H9 (cell line): ENCODE results near the gene WLS. TPM values are rescaled to one million over a fixed set of nuclear protein-coding genes. Genes with fewer than 3 reads are reported as not detected.
A peak's percentile ranks its signal among the peaks of the same experiment; 100 is the strongest.

Source experiments
- DNase-seq: peaks from one replicate; pipeline ENCODE4 v3.0.0-alpha.2; 2017
- H2AFZ ChIP-seq: one replicate; pipeline ENCODE4 v1.6.1; 2013; ENCODE audit warnings: mild to moderate bottlenecking, low read length, control low read depth, moderate library complexity
- H2AK5ac ChIP-seq: 2 replicates; pipeline ENCODE4 v1.6.1; 2013; ENCODE audit warnings: low read length, control low read depth, mixed read lengths; ENCODE audit not compliant: insufficient read length
- H2BK120ac ChIP-seq: one replicate; pipeline ENCODE4 v1.6.1; 2013; ENCODE audit warnings: low read depth, mild to moderate bottlenecking, low read length, control low read depth, inconsistent platforms; ENCODE audit not compliant: poor library complexity, severe bottlenecking
- H2BK12ac ChIP-seq: 2 replicates; pipeline ENCODE4 v1.6.1; 2013; ENCODE audit warnings: low read length, control low read depth, mixed read lengths, low read depth; ENCODE audit not compliant: insufficient read length
- H2BK15ac ChIP-seq: 2 replicates; pipeline ENCODE4 v1.6.1; 2013; ENCODE audit warnings: low read depth, low read length, control low read depth
- H2BK20ac ChIP-seq: one replicate; pipeline ENCODE4 v1.6.1; 2013; ENCODE audit warnings: low read depth, mild to moderate bottlenecking, low read length, control low read depth, inconsistent platforms; ENCODE audit not compliant: poor library complexity, severe bottlenecking
- H2BK5ac ChIP-seq: 2 replicates; pipeline ENCODE4 v1.6.1; 2013; ENCODE audit warnings: low read length, control low read depth, mixed read lengths; ENCODE audit not compliant: insufficient read length
- H3K14ac ChIP-seq: 2 replicates; pipeline ENCODE4 v1.6.1; 2013; ENCODE audit warnings: low read length, control low read depth; ENCODE audit not compliant: insufficient read depth
- H3K18ac ChIP-seq: 2 replicates; pipeline ENCODE4 v1.6.1; 2013; ENCODE audit warnings: low read depth, mild to moderate bottlenecking, mixed read lengths, low read length, control low read depth; ENCODE audit not compliant: insufficient read length
- H3K23ac ChIP-seq: 2 replicates; pipeline ENCODE4 v1.6.1; 2013; ENCODE audit warnings: low read length, control low read depth, mixed read lengths, low read depth; ENCODE audit not compliant: insufficient read length
- H3K23me2 ChIP-seq: 2 replicates; pipeline ENCODE4 v1.6.1; 2013; ENCODE audit warnings: low read depth, mild to moderate bottlenecking, mixed read lengths, low read length, control low read depth; ENCODE audit not compliant: insufficient read length, poor library complexity, severe bottlenecking
- H3K27ac ChIP-seq: 2 replicates; pipeline ENCODE4 v1.5.1; 2013; ENCODE audit warnings: low read length, control low read depth, mixed read lengths, low read depth; ENCODE audit not compliant: insufficient read length
- H3K27me3 ChIP-seq: 2 replicates; pipeline ENCODE4 v1.6.1; 2013; ENCODE audit warnings: low read length, control low read depth, inconsistent platforms; ENCODE audit not compliant: insufficient read depth
- H3K4ac ChIP-seq: 2 replicates; pipeline ENCODE4 v1.6.1; 2013; ENCODE audit warnings: low read depth, mild to moderate bottlenecking, control low read depth, inconsistent platforms, low read length, moderate library complexity
- H3K4me1 ChIP-seq: 2 replicates; pipeline ENCODE4 v1.6.1; 2013; ENCODE audit warnings: low read length, control low read depth, inconsistent platforms; ENCODE audit not compliant: insufficient read depth
- H3K4me2 ChIP-seq: 2 replicates; pipeline ENCODE4 v1.6.1; 2013; ENCODE audit warnings: low read length, control low read depth, mixed read lengths; ENCODE audit not compliant: insufficient read length, insufficient read depth
- H3K56ac ChIP-seq: 2 replicates; pipeline ENCODE4 v1.6.1; 2013; ENCODE audit warnings: low read depth, mild to moderate bottlenecking, mixed read lengths, low read length, control low read depth; ENCODE audit not compliant: insufficient read length
- H3K79me1 ChIP-seq: 2 replicates; pipeline ENCODE4 v1.6.1; 2013; ENCODE audit warnings: low read depth, mild to moderate bottlenecking, moderate library complexity, low read length, control low read depth, inconsistent platforms; ENCODE audit not compliant: insufficient read depth, poor library complexity, severe bottlenecking
- H3K79me2 ChIP-seq: 2 replicates; pipeline ENCODE4 v1.6.1; 2013; ENCODE audit warnings: low read length, control low read depth, inconsistent platforms; ENCODE audit not compliant: insufficient read depth
- H3K9ac ChIP-seq: 2 replicates; pipeline ENCODE4 v1.6.1; 2013; ENCODE audit warnings: low read length, control low read depth, mixed read lengths; ENCODE audit not compliant: insufficient read length; ENCODE audit errors: extremely low read depth
- H3K9me3 ChIP-seq: one replicate; pipeline ENCODE4 v1.6.1; 2013; ENCODE audit warnings: low read depth, low read length, inconsistent platforms; ENCODE audit not compliant: control insufficient read depth
- H3T11ph ChIP-seq: one replicate; pipeline ENCODE4 v1.6.1; 2013; ENCODE audit warnings: mild to moderate bottlenecking, low read length, control low read depth, inconsistent platforms
- H4K20me1 ChIP-seq: one replicate; pipeline ENCODE4 v1.6.1; 2013; ENCODE audit not compliant: control insufficient read depth, insufficient read length, insufficient read depth
- H4K5ac ChIP-seq: 2 replicates; pipeline ENCODE4 v1.6.1; 2013; ENCODE audit warnings: low read depth, mild to moderate bottlenecking, mixed read lengths, low read length, control low read depth; ENCODE audit not compliant: insufficient read length
- H4K8ac ChIP-seq: replicated peaks from 2 replicates; pipeline ENCODE4 v1.6.1; 2013; ENCODE audit warnings: low read length, control low read depth, mixed read lengths, low read depth; ENCODE audit not compliant: insufficient read length
- H4K91ac ChIP-seq: 2 replicates; pipeline ENCODE4 v1.6.1; 2013; ENCODE audit warnings: low read depth, mild to moderate bottlenecking, moderate library complexity, mixed read lengths, low read length, control low read depth; ENCODE audit not compliant: insufficient read length
- H3K27ac Mint-ChIP-seq, 3 experiments: 2 replicates in 2 of 3; 3 replicates in 1 of 3; pipeline ENCODE4 v1.8.0; 2020 to 2021; ENCODE audit warnings: mixed read lengths in 3 of 3, mild to moderate bottlenecking in 1 of 3, moderate library complexity in 1 of 3
- H3K27me3 Mint-ChIP-seq: 2 replicates; pipeline ENCODE4 v1.8.0; 2021; ENCODE audit warnings: low read depth, mild to moderate bottlenecking, moderate library complexity, mixed read lengths
- H3K36me3 Mint-ChIP-seq, 3 experiments: 2 replicates in 2 of 3; 3 replicates in 1 of 3; pipeline ENCODE4 v1.8.0; 2020 to 2021; ENCODE audit warnings: low read depth in 3 of 3, mixed read lengths in 3 of 3; ENCODE audit not compliant: insufficient read depth in 1 of 3
- H3K4me1 Mint-ChIP-seq, 2 experiments: 2 replicates each; pipeline ENCODE4 v1.8.0; 2020; ENCODE audit warnings: mixed read lengths in 2 of 2
- H3K4me3 Mint-ChIP-seq, 2 experiments: 2 replicates in 1 of 2; 3 replicates in 1 of 2; pipeline ENCODE4 v1.8.0; 2020 to 2021; ENCODE audit warnings: mild to moderate bottlenecking in 2 of 2, mixed read lengths in 2 of 2, moderate library complexity in 1 of 2
- H3K9me3 Mint-ChIP-seq, 2 experiments: 2 replicates in 1 of 2; 3 replicates in 1 of 2; pipeline ENCODE4 v1.8.0; 2020; ENCODE audit warnings: mild to moderate bottlenecking in 2 of 2, mixed read lengths in 2 of 2, moderate library complexity in 1 of 2
- WGBS: extraction: QIAGEN DNeasy Blood & Tissue Kit; methylation state at CpG from one replicate; pipeline ENCODE4 v1.1.7; 2013; ENCODE audit warnings: missing lambda C conversion rate, low lambda C conversion rate, mixed read lengths; ENCODE audit not compliant: insufficient read length; ENCODE audit errors: extremely low coverage; 5-methylcytosine and 5-hydroxymethylcytosine counted together
- total RNA-seq: library from RNA; stranded (reverse); gene quantifications from 2 replicates; pipeline ENCODE4 v1.2.1, GENCODE V29; 2021
- TF ChIP-seq, protein P1 (sequence below): fragments of 200-600 bp; sonication (generic); conservative IDR thresholded peaks from 3 replicates; pipeline ENCODE4 v1.8.0; 2021; ENCODE audit warnings: antibody characterized with exemption, mild to moderate bottlenecking

Gene WLS
- total RNA-seq, 1 experiment from 2014 or later = 0.94 TPM

DNA sequence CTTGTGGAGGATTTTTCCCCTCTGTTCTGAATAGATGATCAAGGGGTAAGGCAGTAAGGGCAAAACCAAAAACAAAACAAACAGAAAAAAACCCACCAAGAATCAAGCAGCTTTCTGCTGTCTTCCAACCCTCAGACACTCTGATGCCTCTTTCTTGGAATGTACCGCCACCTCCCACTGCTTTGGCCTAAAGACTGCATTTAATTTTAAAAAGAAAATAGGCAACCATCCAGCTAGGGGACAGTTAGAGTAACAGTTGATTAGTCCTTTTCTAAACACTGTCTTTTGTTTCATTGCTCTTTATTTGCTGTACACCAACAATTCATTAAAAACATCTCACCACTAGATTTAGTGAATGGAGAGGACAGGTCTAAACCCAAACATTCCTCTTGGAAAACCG lies 21.5 kb downstream of the WLS start:
- Histone ChIP-seq H2BK120ac (no peak overlapping the region), H2AK5ac (no peak overlapping the region), H3K27ac (no peak overlapping the region), H3K18ac (no peak overlapping the region), H3K4me1 (no peaks in the 10 kb centered on the region), H3K23me2 (no peaks in the 10 kb centered on the region), H3K9me3 (no peaks in the 10 kb centered on the region), H3K14ac (no peak overlapping the region), H3K79me1 (no peaks in the 10 kb centered on the region), H4K91ac (no peak overlapping the region), H2BK20ac (no peak overlapping the region), H3K9ac (no peak overlapping the region), H4K5ac (no peak overlapping the region), H3T11ph (no peak overlapping the region), H3K79me2 (no peaks in the 10 kb centered on the region), H3K4ac (no peak overlapping the region), H2AFZ (no peak overlapping the region), H3K23ac (no peak overlapping the region), H4K20me1 (no peaks in the 10 kb centered on the region), H3K27me3 (no peaks in the 10 kb centered on the region), H3K4me2 (no peak overlapping the region), H4K8ac (no peak overlapping the region), H2BK5ac (no peak overlapping the region), H2BK15ac (no peak overlapping the region), H3K56ac (no peak overlapping the region), H2BK12ac (no peak overlapping the region)
- no peaks in the 10 kb centered on the region for H3K9me3 Mint-ChIP-seq
- no peak for DNase-seq
- WGBS = no CpG with 5 or more reads among the region's 2 CpGs
- H3K36me3 Mint-ChIP-seq = no peaks in the 10 kb centered on the region
- H3K27ac Mint-ChIP-seq = 0 out of 7 replicates have a peak overlapping the region, but pooled peaks of 1 of the 3 experiments have one; percentile 42
- no peak overlapping the region for H3K4me3 Mint-ChIP-seq
- H3K4me1 Mint-ChIP-seq = peaks cover 4 to 8% of the 10 kb centered on the region in 2 experiments; a peak in 2 of 4 replicates
- H3K27me3 Mint-ChIP-seq = peaks cover 50% of the 10 kb centered on the region
- TF ChIP-seq, protein P1, sequence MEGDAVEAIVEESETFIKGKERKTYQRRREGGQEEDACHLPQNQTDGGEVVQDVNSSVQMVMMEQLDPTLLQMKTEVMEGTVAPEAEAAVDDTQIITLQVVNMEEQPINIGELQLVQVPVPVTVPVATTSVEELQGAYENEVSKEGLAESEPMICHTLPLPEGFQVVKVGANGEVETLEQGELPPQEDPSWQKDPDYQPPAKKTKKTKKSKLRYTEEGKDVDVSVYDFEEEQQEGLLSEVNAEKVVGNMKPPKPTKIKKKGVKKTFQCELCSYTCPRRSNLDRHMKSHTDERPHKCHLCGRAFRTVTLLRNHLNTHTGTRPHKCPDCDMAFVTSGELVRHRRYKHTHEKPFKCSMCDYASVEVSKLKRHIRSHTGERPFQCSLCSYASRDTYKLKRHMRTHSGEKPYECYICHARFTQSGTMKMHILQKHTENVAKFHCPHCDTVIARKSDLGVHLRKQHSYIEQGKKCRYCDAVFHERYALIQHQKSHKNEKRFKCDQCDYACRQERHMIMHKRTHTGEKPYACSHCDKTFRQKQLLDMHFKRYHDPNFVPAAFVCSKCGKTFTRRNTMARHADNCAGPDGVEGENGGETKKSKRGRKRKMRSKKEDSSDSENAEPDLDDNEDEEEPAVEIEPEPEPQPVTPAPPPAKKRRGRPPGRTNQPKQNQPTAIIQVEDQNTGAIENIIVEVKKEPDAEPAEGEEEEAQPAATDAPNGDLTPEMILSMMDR = no peak
